RWPE2 (cell line): ENCODE data around the gene GADL1.

Experiments used
- ATAC-seq: fragments of 200-7000 bp; cut with Tn5 transposase; 3 replicates; pipeline ENCODE4 v1.9.1; 2021; ENCODE audit warnings: low read depth
- DNase-seq: peaks from one replicate; pipeline ENCODE4 v3.0.0-alpha.2; 2020; ENCODE audit warnings: low spot score
- H3K27ac ChIP-seq: fragments of 450-650 bp; 2 replicates; pipeline ENCODE4 v1.5.1; 2017; ENCODE audit warnings: mild to moderate bottlenecking; ENCODE audit not compliant: poor library complexity, severe bottlenecking
- H3K27me3 ChIP-seq: fragments of 250-450 bp; sonication (Bioruptor Pico); 2 replicates; pipeline ENCODE4 v1.5.1; 2021; ENCODE audit warnings: mild to moderate bottlenecking, moderate library complexity; ENCODE audit not compliant: insufficient read depth, poor library complexity, severe bottlenecking
- H3K36me3 ChIP-seq: fragments of 250-450 bp; sonication (Bioruptor Pico); 2 replicates; pipeline ENCODE4 v1.5.1; 2020; ENCODE audit warnings: low read depth, mild to moderate bottlenecking, moderate library complexity
- H3K4me1 ChIP-seq: fragments of 250-450 bp; sonication (Bioruptor Pico); 2 replicates; pipeline ENCODE4 v1.5.1; 2021; ENCODE audit warnings: mild to moderate bottlenecking, moderate library complexity; ENCODE audit not compliant: insufficient read depth, poor library complexity, severe bottlenecking
- H3K4me3 ChIP-seq: fragments of 250-450 bp; sonication (Bioruptor Pico); 2 replicates; pipeline ENCODE4 v1.5.1; 2021; ENCODE audit warnings: mild to moderate bottlenecking, moderate library complexity; ENCODE audit not compliant: severe bottlenecking
- H3K9me3 ChIP-seq: fragments of 250-450 bp; sonication (Bioruptor Pico); 2 replicates; pipeline ENCODE4 v1.5.1; 2021; ENCODE audit warnings: mild to moderate bottlenecking, moderate library complexity; ENCODE audit not compliant: severe bottlenecking
- CTCF ChIP-seq: fragments of 450-650 bp; IDR thresholded peaks from one replicate; pipeline ENCODE4 v1.5.1; 2017; ENCODE audit warnings: mild to moderate bottlenecking, moderate library complexity; ENCODE audit not compliant: poor library complexity, severe bottlenecking

GADL1 gene

GRCh38 chr3:30749230-30749629 is 145.2 kb downstream of the GADL1 start:
- DNase-seq, result no peak

GRCh38 chr3:30747771-30748281 is 146.6 kb downstream of the GADL1 start:
- Histone ChIP-seq H3K27ac (peak overlapping the region; percentile 24), H3K27me3 (no peaks in the 10 kb centered on the region), H3K4me1 (peaks cover 3% of the 10 kb centered on the region), H3K36me3 (no peaks in the 10 kb centered on the region), H3K4me3 (no peak overlapping the region), H3K9me3 (no peaks in the 10 kb centered on the region)
- no peak for DNase-seq
- peak; percentile 75 for ATAC-seq
- peak; percentile 88 for TF ChIP-seq CTCF

More at GRCh38 chr3:30749230-30749629, 145.2 kb downstream of the GADL1 start:
- Histone ChIP-seq H3K4me3 (no peak overlapping the region), H3K36me3 (no peaks in the 10 kb centered on the region), H3K27ac (no peak overlapping the region), H3K9me3 (no peaks in the 10 kb centered on the region), H3K4me1 (peaks cover 14% of the 10 kb centered on the region), H3K27me3 (no peaks in the 10 kb centered on the region)
- TF ChIP-seq CTCF, result no peak
- peak; percentile 59 for ATAC-seq

GRCh38 chr3:30743641-30744317 is 150.7 kb downstream of the GADL1 start:
- Histone ChIP-seq H3K36me3 (no peaks in the 10 kb centered on the region), H3K9me3 (no peaks in the 10 kb centered on the region), H3K27ac (no peak overlapping the region), H3K4me3 (no peak overlapping the region), H3K27me3 (no peaks in the 10 kb centered on the region), H3K4me1 (no peaks in the 10 kb centered on the region)
- ATAC-seq, result no peak
- DNase-seq, result no peak
- no peak for TF ChIP-seq CTCF

- no peaks in the 10 kb centered on the region for H3K36me3 ChIP-seq
- no peak for DNase-seq
- no peaks in the 10 kb centered on the region for H3K9me3 ChIP-seq
- H3K27me3 ChIP-seq, result no peaks in the 10 kb centered on the region
- H3K4me1 ChIP-seq, result no peaks in the 10 kb centered on the region
- no peak overlapping the region for H3K27ac ChIP-seq
- no peak overlapping the region for H3K4me3 ChIP-seq
- TF ChIP-seq CTCF, result no peak
- ATAC-seq, result no peak
Measured at GRCh38 chr3:30742796-30743619, 151.5 kb downstream of the GADL1 start.
